ENCODE data around the gene CD93.

DNA sequence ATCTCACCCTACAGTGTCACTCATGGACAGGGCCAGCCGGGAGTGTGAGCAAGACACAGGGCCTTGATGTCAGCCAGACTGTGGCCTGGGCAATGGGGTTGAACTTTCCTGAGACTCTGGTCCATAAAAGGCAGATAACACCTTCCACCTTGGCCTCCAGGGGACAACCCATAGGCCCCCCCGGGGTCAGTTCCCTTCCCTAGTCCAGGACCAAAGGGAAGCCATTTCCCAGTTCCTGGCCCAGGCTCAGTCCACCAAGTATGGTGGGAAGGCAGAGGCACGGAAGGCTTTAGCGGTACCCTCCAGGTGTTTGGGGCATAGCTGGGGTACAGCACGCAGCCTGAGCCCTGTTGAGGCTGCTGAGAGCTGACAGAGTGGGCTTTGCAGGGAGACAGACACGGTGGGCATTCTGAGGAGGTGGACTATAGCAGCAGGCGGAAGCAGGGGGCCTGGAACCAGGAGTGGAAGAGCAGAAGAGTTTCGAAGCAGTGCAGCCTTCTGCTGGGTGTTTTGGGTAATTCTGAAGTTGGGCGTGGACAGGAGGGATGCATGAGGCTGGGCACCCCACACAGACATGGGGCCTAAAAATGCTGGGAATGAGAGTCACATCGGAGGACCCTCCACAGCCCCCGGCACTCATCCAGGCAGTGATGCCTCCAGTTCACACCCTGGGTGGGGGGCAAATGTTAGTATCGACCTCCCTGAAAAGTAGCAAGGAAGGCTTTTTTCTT lies 43.9 kb upstream of the CD93 start:
- TF ChIP-seq, protein P1, sequence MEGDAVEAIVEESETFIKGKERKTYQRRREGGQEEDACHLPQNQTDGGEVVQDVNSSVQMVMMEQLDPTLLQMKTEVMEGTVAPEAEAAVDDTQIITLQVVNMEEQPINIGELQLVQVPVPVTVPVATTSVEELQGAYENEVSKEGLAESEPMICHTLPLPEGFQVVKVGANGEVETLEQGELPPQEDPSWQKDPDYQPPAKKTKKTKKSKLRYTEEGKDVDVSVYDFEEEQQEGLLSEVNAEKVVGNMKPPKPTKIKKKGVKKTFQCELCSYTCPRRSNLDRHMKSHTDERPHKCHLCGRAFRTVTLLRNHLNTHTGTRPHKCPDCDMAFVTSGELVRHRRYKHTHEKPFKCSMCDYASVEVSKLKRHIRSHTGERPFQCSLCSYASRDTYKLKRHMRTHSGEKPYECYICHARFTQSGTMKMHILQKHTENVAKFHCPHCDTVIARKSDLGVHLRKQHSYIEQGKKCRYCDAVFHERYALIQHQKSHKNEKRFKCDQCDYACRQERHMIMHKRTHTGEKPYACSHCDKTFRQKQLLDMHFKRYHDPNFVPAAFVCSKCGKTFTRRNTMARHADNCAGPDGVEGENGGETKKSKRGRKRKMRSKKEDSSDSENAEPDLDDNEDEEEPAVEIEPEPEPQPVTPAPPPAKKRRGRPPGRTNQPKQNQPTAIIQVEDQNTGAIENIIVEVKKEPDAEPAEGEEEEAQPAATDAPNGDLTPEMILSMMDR (conservative IDR thresholded peaks at IDR 0.05 in 1 of 2, IDR thresholded peaks at IDR 0.05 in 1 of 2; ENCODE audit: low read depth in 1 of 2, low read length in 2 of 2) = no peak
- TF ChIP-seq EZH2 (IDR thresholded peaks at IDR 0.05; ENCODE audit: low read length, missing control alignments) = no peak
